ENCODE data around the gene ZNF598. TPM values are rescaled to one million over a fixed set of nuclear protein-coding genes. Genes with fewer than 3 reads are reported as not detected.

Gene ZNF598
- total and polyA plus RNA-seq, 2 of the 13 experiments (the other 11 are each of a cell fraction or from before 2014, with no cell fraction given): 13.5 to 14.2 TPM

- TF ChIP-seq ZNF407 (CRISPR knock-in tag; IDR thresholded peaks at IDR 0.05; ENCODE audit: not compliant biosample characterization) (peak; percentile 45), KAT8 (CRISPR knock-in tag; IDR thresholded peaks at IDR 0.05) (peak; percentile 88), ZNF138 (CRISPR knock-in tag; IDR thresholded peaks at IDR 0.05; ENCODE audit: low read depth) (peak; percentile 74), ELF1 (CRISPR knock-in tag; IDR thresholded peaks at IDR 0.05) (peak; percentile 86), RFXAP (CRISPR knock-in tag; IDR thresholded peaks at IDR 0.05; ENCODE audit: borderline replicate concordance) (peak; percentile 56; the same call in 1 of the 2 replicates), ZFP1 (CRISPR knock-in tag; IDR thresholded peaks at IDR 0.05) (0 out of 2 replicates have a peak, but pooled peaks have one; percentile 56), KDM5A (IDR thresholded peaks at IDR 0.05; ENCODE audit: borderline replicate concordance, low read length) (peak; percentile 76), IKZF5 (CRISPR knock-in tag; IDR thresholded peaks at IDR 0.05) (peak; percentile 77), SAP130 (CRISPR knock-in tag; IDR thresholded peaks at IDR 0.05; ENCODE audit: low read depth) (peak; percentile 92), SALL2 (CRISPR knock-in tag; IDR thresholded peaks at IDR 0.05) (peak; percentile 74; the same call in 1 of the 2 replicates), MAFK (conservative IDR thresholded peaks at IDR 0.05 in 1 of 2, IDR thresholded peaks at IDR 0.05 in 1 of 2; ENCODE audit: low read length in 2 of 2) (no peak), ARID4A (CRISPR knock-in tag; IDR thresholded peaks at IDR 0.05; ENCODE audit: borderline replicate concordance) (peak; percentile 85), KDM2A (CRISPR knock-in tag; IDR thresholded peaks at IDR 0.05; ENCODE audit: borderline replicate concordance, low read depth) (peak; percentile 82), PAWR (CRISPR knock-in tag; IDR thresholded peaks at IDR 0.05; ENCODE audit: borderline replicate concordance) (no peak), EED (CRISPR knock-in tag; IDR thresholded peaks at IDR 0.05) (peak; percentile 35; the same call in 1 of the 2 replicates)
These were observed 44.9 kb downstream of the ZNF598 start, which contains the start of gene RPS2 (continued) for GRCh38 chr16:1964506-1965395.

All from HepG2 (cell line).